ENCODE data around the gene DPP10. TPM values are rescaled to one million over a fixed set of nuclear protein-coding genes. Genes with fewer than 3 reads are reported as not detected.

Gene DPP10
- total and polyA plus RNA-seq, 4 donors = 0.04 to 4.1 (median 0.48) TPM

DNA sequence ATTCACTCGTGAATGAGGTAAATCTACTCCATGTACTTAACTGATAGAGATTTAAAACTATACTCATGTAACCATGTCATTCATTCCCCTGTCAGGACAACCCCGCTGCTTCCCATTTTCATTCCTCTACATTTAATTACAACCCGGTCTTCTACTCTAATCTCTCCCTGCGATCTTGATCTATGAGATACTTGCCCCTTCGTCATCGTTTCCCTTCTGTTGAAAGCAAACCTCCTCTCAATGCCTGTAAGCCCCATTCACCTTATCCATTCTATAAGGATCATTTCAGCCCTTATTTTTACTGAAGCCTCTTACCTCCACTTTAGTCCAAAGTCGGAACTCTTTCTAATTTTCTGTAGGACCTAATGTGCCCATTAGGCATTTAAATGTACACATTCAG is 492.6 kb downstream of the DPP10 start:
- TF ChIP-seq GABPA (IDR thresholded peaks at IDR 0.05 in 1 of 2, conservative IDR thresholded peaks at IDR 0.05 in 1 of 2) (no peak), NR2F2 (IDR thresholded peaks at IDR 0.05) (no peak), SP1 (IDR thresholded peaks at IDR 0.05) (no peak), RXRA (IDR thresholded peaks at IDR 0.05) (no peak), EGR1 (IDR thresholded peaks at IDR 0.05; ENCODE audit: low read depth in 2 of 2) (no peak), ZBTB33 (IDR thresholded peaks at IDR 0.05) (no peak), JUND (IDR thresholded peaks at IDR 0.05) (no peak), REST (IDR thresholded peaks at IDR 0.05) (no peak), TAF1 (conservative IDR thresholded peaks at IDR 0.05) (no peak), YY1 (IDR thresholded peaks at IDR 0.05) (no peak), FOXA1 (IDR thresholded peaks at IDR 0.05) (no peak), HNF4A (conservative IDR thresholded peaks at IDR 0.05) (no peak), MAX (IDR thresholded peaks at IDR 0.05) (no peak)
- TF ChIP-seq, protein P1, sequence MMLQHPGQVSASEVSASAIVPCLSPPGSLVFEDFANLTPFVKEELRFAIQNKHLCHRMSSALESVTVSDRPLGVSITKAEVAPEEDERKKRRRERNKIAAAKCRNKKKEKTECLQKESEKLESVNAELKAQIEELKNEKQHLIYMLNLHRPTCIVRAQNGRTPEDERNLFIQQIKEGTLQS (IDR thresholded peaks at IDR 0.05) = no peak

GRCh38 chr2:114937366-114937930 is 495.0 kb downstream of the DPP10 start:
- H3K27ac ChIP-seq (ENCODE audit: low read depth in 1 of 2, low read length in 2 of 2) = no peak overlapping the region
- TF ChIP-seq RXRA (IDR thresholded peaks at IDR 0.05) (no peak), GABPA (IDR thresholded peaks at IDR 0.05 in 1 of 2, conservative IDR thresholded peaks at IDR 0.05 in 1 of 2) (no peak), REST (IDR thresholded peaks at IDR 0.05) (no peak), HNF4A (conservative IDR thresholded peaks at IDR 0.05) (no peak), NR2F2 (IDR thresholded peaks at IDR 0.05) (no peak), JUND (IDR thresholded peaks at IDR 0.05) (no peak), CTCF (IDR thresholded peaks at IDR 0.05; ENCODE audit: low read depth, low read length, missing input control) (no peak), EGR1 (IDR thresholded peaks at IDR 0.05; ENCODE audit: low read depth in 2 of 2) (no peak)
- 74% methylated on average over 9 of the region's 9 CpGs for WGBS
- no peaks in the 10 kb centered on the region for H3K27me3 ChIP-seq (ENCODE audit: control insufficient read depth in 4 of 4, insufficient read depth in 4 of 4, low read length in 3 of 4)
- H3K4me1 ChIP-seq (ENCODE audit: control insufficient read depth in 4 of 4, insufficient read depth in 4 of 4, low read length in 3 of 4) = no peaks in the 10 kb centered on the region
- no peaks in the 10 kb centered on the region for H3K9me3 ChIP-seq (ENCODE audit: control insufficient read depth in 4 of 4, low read length in 3 of 4)
- no peak overlapping the region for H3K4me3 ChIP-seq (ENCODE audit: low read depth in 1 of 3, low read length in 3 of 3)
- no peaks in the 10 kb centered on the region for H3K36me3 ChIP-seq (ENCODE audit: control insufficient read depth in 4 of 4, insufficient read depth in 3 of 4, low read depth in 1 of 4, low read length in 3 of 4)
- DNase-seq (ENCODE audit: low spot score) = no peak
- H3K9ac ChIP-seq (ENCODE audit: low read depth in 1 of 2, low read length in 2 of 2) = no peak overlapping the region

More for the DNA sequence above, 492.6 kb downstream of the DPP10 start:
- WGBS = 75% methylated on average over 7 of the region's 7 CpGs
- Histone ChIP-seq H3K36me3 (ENCODE audit: control insufficient read depth in 4 of 4, insufficient read depth in 3 of 4, low read depth in 1 of 4, low read length in 3 of 4) (no peaks in the 10 kb centered on the region), H3K9me3 (ENCODE audit: control insufficient read depth in 4 of 4, low read length in 3 of 4) (no peaks in the 10 kb centered on the region), H3K9ac (ENCODE audit: low read depth in 1 of 2, low read length in 2 of 2) (no peak overlapping the region), H3K4me3 (ENCODE audit: low read depth in 1 of 3, low read length in 3 of 3) (no peak overlapping the region), H3K4me1 (ENCODE audit: control insufficient read depth in 4 of 4, insufficient read depth in 4 of 4, low read length in 3 of 4) (no peaks in the 10 kb centered on the region), H3K27me3 (ENCODE audit: control insufficient read depth in 4 of 4, insufficient read depth in 4 of 4, low read length in 3 of 4) (no peaks in the 10 kb centered on the region), H3K27ac (ENCODE audit: low read depth in 1 of 2, low read length in 2 of 2) (no peak overlapping the region)
- DNase-seq (ENCODE audit: low spot score) = no peak

Data from liver (tissue), 9 donors.